Ovary (tissue), 3 donors: Measurements from ENCODE around the gene ELF3.

Source experiments
- EP300 ChIP-seq: sonication (generic); formaldehyde crosslinking; IDR thresholded peaks from one replicate; pipeline ENCODE4 v1.6.1; 2017; ENCODE audit warnings: antibody characterized with exemption
- POLR2A ChIP-seq: fragments of 450-650 bp; IDR thresholded peaks from one replicate; pipeline ENCODE4 v1.6.1; 2017; ENCODE audit warnings: antibody characterized with exemption, mild to moderate bottlenecking, moderate library complexity
- TF ChIP-seq, protein P1 (sequence below), 3 donors: fragments of 450-650 bp in 2 of 3; fragments of 200-600 bp in 1 of 3; IDR thresholded peaks; one replicate each; pipeline versions ENCODE4 v1.5.1 to v1.8.0; 2016 to 2022; ENCODE audit warnings: antibody characterized with exemption in 3 of 3, mild to moderate bottlenecking in 1 of 3
- donor health status: DM: no; HTN: no; CAD: no.

DNA sequence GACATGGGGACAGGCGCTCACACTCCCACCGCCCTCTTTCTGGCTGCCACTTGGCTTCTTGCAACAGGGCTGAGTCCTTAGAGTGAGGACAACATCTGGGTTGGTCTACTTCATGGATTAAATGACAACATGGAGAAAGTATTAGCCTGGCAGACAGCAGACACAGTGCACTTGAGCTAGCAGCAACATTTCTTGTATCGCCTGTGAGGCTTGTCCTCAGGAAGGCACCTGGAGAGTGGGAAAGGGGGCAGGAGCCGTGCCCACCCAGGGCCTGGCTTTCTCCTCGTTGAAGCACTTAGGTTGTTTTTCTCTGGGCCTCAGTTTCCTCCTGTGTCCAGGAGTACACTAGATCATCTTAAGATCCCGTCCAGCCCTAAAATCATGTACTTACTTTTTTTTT, 3.7 kb downstream of the ELF3 start:
- TF ChIP-seq, protein P1, sequence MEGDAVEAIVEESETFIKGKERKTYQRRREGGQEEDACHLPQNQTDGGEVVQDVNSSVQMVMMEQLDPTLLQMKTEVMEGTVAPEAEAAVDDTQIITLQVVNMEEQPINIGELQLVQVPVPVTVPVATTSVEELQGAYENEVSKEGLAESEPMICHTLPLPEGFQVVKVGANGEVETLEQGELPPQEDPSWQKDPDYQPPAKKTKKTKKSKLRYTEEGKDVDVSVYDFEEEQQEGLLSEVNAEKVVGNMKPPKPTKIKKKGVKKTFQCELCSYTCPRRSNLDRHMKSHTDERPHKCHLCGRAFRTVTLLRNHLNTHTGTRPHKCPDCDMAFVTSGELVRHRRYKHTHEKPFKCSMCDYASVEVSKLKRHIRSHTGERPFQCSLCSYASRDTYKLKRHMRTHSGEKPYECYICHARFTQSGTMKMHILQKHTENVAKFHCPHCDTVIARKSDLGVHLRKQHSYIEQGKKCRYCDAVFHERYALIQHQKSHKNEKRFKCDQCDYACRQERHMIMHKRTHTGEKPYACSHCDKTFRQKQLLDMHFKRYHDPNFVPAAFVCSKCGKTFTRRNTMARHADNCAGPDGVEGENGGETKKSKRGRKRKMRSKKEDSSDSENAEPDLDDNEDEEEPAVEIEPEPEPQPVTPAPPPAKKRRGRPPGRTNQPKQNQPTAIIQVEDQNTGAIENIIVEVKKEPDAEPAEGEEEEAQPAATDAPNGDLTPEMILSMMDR (IDR thresholded peaks at IDR 0.05) = no peak
- TF ChIP-seq EP300 (no peak), POLR2A (no peak)
